ENCODE data around the gene TMEM209.

DNA sequence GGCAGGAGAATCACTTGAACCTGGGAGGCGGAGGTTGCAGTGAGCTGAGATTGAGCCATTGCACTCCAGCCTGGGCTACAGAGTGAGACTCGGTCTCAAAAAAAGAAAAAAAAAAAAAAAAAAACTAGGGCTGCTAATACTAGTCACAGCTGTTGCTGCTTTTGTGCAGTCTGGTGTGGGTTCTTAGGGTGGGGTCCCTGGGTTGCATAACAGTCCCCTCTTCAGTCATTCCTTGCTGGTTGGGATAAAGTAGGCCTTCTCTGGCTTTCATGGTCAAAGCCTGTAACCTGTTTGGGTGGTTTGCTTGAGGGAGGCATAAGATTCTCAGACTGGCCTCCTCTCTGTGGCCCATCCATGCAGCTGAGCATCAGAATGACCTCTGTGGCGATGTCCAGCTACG is 16.5 kb upstream of the TMEM209 start:
- TF ChIP-seq, protein P1, sequence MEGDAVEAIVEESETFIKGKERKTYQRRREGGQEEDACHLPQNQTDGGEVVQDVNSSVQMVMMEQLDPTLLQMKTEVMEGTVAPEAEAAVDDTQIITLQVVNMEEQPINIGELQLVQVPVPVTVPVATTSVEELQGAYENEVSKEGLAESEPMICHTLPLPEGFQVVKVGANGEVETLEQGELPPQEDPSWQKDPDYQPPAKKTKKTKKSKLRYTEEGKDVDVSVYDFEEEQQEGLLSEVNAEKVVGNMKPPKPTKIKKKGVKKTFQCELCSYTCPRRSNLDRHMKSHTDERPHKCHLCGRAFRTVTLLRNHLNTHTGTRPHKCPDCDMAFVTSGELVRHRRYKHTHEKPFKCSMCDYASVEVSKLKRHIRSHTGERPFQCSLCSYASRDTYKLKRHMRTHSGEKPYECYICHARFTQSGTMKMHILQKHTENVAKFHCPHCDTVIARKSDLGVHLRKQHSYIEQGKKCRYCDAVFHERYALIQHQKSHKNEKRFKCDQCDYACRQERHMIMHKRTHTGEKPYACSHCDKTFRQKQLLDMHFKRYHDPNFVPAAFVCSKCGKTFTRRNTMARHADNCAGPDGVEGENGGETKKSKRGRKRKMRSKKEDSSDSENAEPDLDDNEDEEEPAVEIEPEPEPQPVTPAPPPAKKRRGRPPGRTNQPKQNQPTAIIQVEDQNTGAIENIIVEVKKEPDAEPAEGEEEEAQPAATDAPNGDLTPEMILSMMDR (conservative IDR thresholded peaks at IDR 0.05), result no peak
- TF ChIP-seq EZH2 (IDR thresholded peaks at IDR 0.05; ENCODE audit: low read depth), result no peak
